Pancreas (tissue), 10 donors: Measurements from ENCODE around the gene ACKR3. TPM values are rescaled to one million over a fixed set of nuclear protein-coding genes. Genes with fewer than 3 reads are reported as not detected.

Experiments
- ATAC-seq, 4 donors: fragments of 200-7000 bp; cut with Tn5 transposase; one replicate each; pipeline versions ENCODE4 v1.8.0 to v1.9.1; 2020; ENCODE audit warnings: mild to moderate bottlenecking in 4 of 4, moderate library complexity in 4 of 4
- DNase-seq, 6 donors: peaks; one replicate each; pipeline ENCODE4 v3.0.0-alpha.2; 2020
- FAIRE-seq: peaks from 2 replicates; lab custom pipeline; 2012; peaks lifted over from hg19 to GRCh38; lab: Jason Lieb, UNC
- H3K27ac ChIP-seq, 4 donors: fragments of 200-600 bp; sonication (generic); 1 replicate in 3 of 4; 2 replicates in 1 of 4; pipeline versions ENCODE4 v1.5.0 to v1.8.0; 2020
- H3K27me3 ChIP-seq, 4 donors: fragments of 200-600 bp; one replicate each; pipeline ENCODE4 v1.8.0; 2021
- H3K36me3 ChIP-seq, 3 donors: fragments of 200-600 bp; sonication (generic) in 1 of 3; one replicate each; pipeline versions ENCODE4 v1.5.0 to v1.8.0; 2020 to 2021
- H3K4me1 ChIP-seq, 3 donors: fragments of 200-600 bp; one replicate each; pipeline ENCODE4 v1.8.0; 2021
- H3K4me3 ChIP-seq, 4 donors: fragments of 200-600 bp; sonication (generic) in 2 of 4; one replicate each; pipeline versions ENCODE4 v1.5.0 to v1.8.0; 2020 to 2021
- H3K9me3 ChIP-seq, 4 donors: fragments of 200-600 bp; one replicate each; pipeline ENCODE4 v1.8.0; 2021
- CTCF ChIP-seq, 4 donors: fragments of 200-600 bp; sonication (generic) in 3 of 4; IDR thresholded peaks; one replicate each; pipeline versions ENCODE4 v1.5.0 to v1.8.0; 2021; ENCODE audit warnings: antibody characterized with exemption in 4 of 4
- WGBS, 2 donors: extraction: QIAGEN DNeasy Blood & Tissue Kit; methylation state at CpG; one replicate each; pipeline ENCODE4 v1.1.7; 2013; 5-methylcytosine and 5-hydroxymethylcytosine counted together
- intact Hi-C, 3 donors: fragments of 100-400 bp; cut with DNase I; formaldehyde crosslinking; loops; one replicate each; pipeline versions ENCODE4 v1.11.1 to v1.14.2; 2022
- polyA plus RNA-seq, 2 donors: library from polyadenylated mRNA; stranded (reverse); fragments of 200-250 nt; gene quantifications; one replicate each; pipeline ENCODE4 v1.2.3, GENCODE V29; 2013
- total RNA-seq, 6 donors: library from RNA; stranded (reverse); fragmentation: NEBNext Ultra II Directional in 4 of 6; extraction: Animal tissue kit (Norgen Biotek cat#: 25700) in 4 of 6; gene quantifications; one replicate each; pipeline versions ENCODE4 v1.2.1 to v1.2.4, GENCODE V29; 2021 to 2023
- donor health status: healthy with polysubstance abuse.
- donor health status: DM: no; HTN: no; CAD: no; lungs with moderate emphysema.
- donor health status: DM: no; HTN: no; CAD: no.
- donor health status: control.
- donor health status: control.
- donor health status: Bipolar disorder and iron deficiency.
- donor health status: DM: yes; HTN: yes; CAD: no.
- donor health status: DM: no; HTN: no; CAD: no.
- donor health status: DM: no; HTN: no; CAD: no.
- donor health status: DM: yes; HTN: yes; CAD: no.

The ACKR3 gene
- total and polyA plus RNA-seq, 8 donors, result 6.2 to 30.3 (median 12.9) TPM

GRCh38 chr2:236627193-236627592 lies 57.6 kb downstream of the ACKR3 start:
- H3K9me3 ChIP-seq, result no peaks in the 10 kb centered on the region
- no peaks in the 10 kb centered on the region for H3K36me3 ChIP-seq
- DNase-seq, result peak in 1 of 6 donors; percentile 26
- H3K27ac ChIP-seq, result no peak overlapping the region
- intact Hi-C loops, result no loop called here
- no peaks in the 10 kb centered on the region for H3K27me3 ChIP-seq
- WGBS, 2 donors, result 94% methylated on average over 11 of the region's 11 CpGs
- H3K4me3 ChIP-seq, result no peak overlapping the region
- FAIRE-seq, result no peak
- H3K4me1 ChIP-seq, result peaks cover 5 to 9% (median 7%) of the 10 kb centered on the region in 3 donors
- ATAC-seq, result no peak
- TF ChIP-seq CTCF (IDR thresholded peaks at IDR 0.05), result no peak

GRCh38 chr2:236627841-236628240 lies 58.2 kb downstream of the ACKR3 start:
- FAIRE-seq, result no peak
- Histone ChIP-seq H3K27ac (no peak overlapping the region), H3K36me3 (no peaks in the 10 kb centered on the region), H3K4me1 (peaks cover 5 to 9% (median 7%) of the 10 kb centered on the region in 3 donors), H3K9me3 (no peaks in the 10 kb centered on the region), H3K4me3 (no peak overlapping the region), H3K27me3 (no peaks in the 10 kb centered on the region)
- WGBS, 2 donors, result 92 to 97% methylated on average over 6 of the region's 6 CpGs
- intact Hi-C loops, result no loop called here
- ATAC-seq, result no peak
- TF ChIP-seq CTCF (IDR thresholded peaks at IDR 0.05), result no peak
- DNase-seq, result peak in 1 of 6 donors; percentile 28

- Histone ChIP-seq H3K4me3 (no peak overlapping the region), H3K36me3 (no peaks in the 10 kb centered on the region), H3K4me1 (peaks cover 5 to 9% (median 7%) of the 10 kb centered on the region in 3 donors), H3K27me3 (no peaks in the 10 kb centered on the region), H3K9me3 (no peaks in the 10 kb centered on the region), H3K27ac (no peak overlapping the region)
- ATAC-seq, result no peak
- peak in 1 of 6 donors; percentile 28 for DNase-seq
- 93 to 94% methylated on average over 14 to 15 of the region's 15 CpGs for WGBS, 2 donors
- TF ChIP-seq CTCF (IDR thresholded peaks at IDR 0.05), result no peak
- FAIRE-seq, result no peak
- intact Hi-C loops, result no loop called here
These were observed 58.8 kb downstream of the ACKR3 start for GRCh38 chr2:236628256-236628901.

- ATAC-seq, result no peak
These were observed 59.5 kb downstream of the ACKR3 start for GRCh38 chr2:236628981-236629605.

More at GRCh38 chr2:236628981-236629605, 59.5 kb downstream of the ACKR3 start:
- DNase-seq (peak in 1 of 6 donors; percentile 33), FAIRE-seq (no peak)
- Histone ChIP-seq H3K36me3 (no peaks in the 10 kb centered on the region), H3K9me3 (no peaks in the 10 kb centered on the region), H3K4me3 (no peak overlapping the region), H3K4me1 (peaks cover 5 to 9% (median 7%) of the 10 kb centered on the region in 3 donors), H3K27me3 (no peaks in the 10 kb centered on the region), H3K27ac (no peak overlapping the region)
- TF ChIP-seq CTCF (IDR thresholded peaks at IDR 0.05), result no peak
- intact Hi-C loops, result no loop called here
- 87% methylated on average over 10 to 11 of the region's 11 CpGs for WGBS, 2 donors
